ENCODE results near the gene PNLDC1.

DNA sequence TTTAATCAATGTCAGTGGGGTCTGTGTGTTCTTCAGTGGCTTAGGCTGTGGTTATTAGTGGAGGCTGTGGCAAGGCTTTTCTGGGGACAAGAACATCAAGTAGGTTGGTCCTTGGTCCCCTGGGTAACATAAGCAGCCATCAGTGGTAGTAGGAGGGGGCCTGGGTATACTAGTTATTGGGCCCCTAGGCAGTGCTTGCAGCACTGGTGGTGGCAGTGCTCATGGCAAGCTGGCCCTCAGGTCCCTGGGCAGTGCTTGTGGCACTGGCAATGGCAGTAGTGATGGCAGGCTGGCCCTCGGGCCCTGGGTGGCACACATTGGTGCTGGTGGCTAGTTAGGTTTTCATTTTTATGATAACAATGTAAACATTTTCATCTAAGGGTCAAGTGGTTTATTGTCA lies 58.2 kb downstream of the PNLDC1 start:
- TF ChIP-seq, protein P1, sequence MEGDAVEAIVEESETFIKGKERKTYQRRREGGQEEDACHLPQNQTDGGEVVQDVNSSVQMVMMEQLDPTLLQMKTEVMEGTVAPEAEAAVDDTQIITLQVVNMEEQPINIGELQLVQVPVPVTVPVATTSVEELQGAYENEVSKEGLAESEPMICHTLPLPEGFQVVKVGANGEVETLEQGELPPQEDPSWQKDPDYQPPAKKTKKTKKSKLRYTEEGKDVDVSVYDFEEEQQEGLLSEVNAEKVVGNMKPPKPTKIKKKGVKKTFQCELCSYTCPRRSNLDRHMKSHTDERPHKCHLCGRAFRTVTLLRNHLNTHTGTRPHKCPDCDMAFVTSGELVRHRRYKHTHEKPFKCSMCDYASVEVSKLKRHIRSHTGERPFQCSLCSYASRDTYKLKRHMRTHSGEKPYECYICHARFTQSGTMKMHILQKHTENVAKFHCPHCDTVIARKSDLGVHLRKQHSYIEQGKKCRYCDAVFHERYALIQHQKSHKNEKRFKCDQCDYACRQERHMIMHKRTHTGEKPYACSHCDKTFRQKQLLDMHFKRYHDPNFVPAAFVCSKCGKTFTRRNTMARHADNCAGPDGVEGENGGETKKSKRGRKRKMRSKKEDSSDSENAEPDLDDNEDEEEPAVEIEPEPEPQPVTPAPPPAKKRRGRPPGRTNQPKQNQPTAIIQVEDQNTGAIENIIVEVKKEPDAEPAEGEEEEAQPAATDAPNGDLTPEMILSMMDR (conservative IDR thresholded peaks at IDR 0.05; ENCODE audit: low read depth in 2 of 2), result no peak
- no peak for TF ChIP-seq JUNB (IDR thresholded peaks at IDR 0.05; ENCODE audit: unreplicated experiment)
- no peak for TF ChIP-seq POLR2AphosphoS5 (IDR thresholded peaks at IDR 0.05; ENCODE audit: low read depth)
- no peak for TF ChIP-seq EZH2phosphoT487 (IDR thresholded peaks at IDR 0.05; ENCODE audit: unreplicated experiment)

Measured in GM23338 (cell line).